BLaER1 (cell line): ENCODE results near the gene METRN.
A peak's percentile ranks its signal among the peaks of the same experiment; 100 is the strongest.

Experiments
- H3K27ac ChIP-seq: shearing (Covaris generic); formaldehyde crosslinking; 2 replicates; pipeline ENCODE4 v1.8.1; 2022
- H3K27me3 ChIP-seq: shearing (Covaris generic); formaldehyde crosslinking; 2 replicates; pipeline ENCODE4 v1.8.1; 2022
- H3K36me3 ChIP-seq: shearing (Covaris generic); formaldehyde crosslinking; 2 replicates; pipeline ENCODE4 v1.8.1; 2022
- H3K4me1 ChIP-seq: shearing (Covaris generic); formaldehyde crosslinking; 2 replicates; pipeline ENCODE4 v1.8.1; 2022
- H3K4me2 ChIP-seq: shearing (Covaris generic); formaldehyde crosslinking; 2 replicates; pipeline ENCODE4 v1.8.1; 2022
- H3K4me3 ChIP-seq: shearing (Covaris generic); formaldehyde crosslinking; 2 replicates; pipeline ENCODE4 v1.8.1; 2022
- H3K9ac ChIP-seq: shearing (Covaris generic); formaldehyde crosslinking; 2 replicates; pipeline ENCODE4 v1.8.1; 2022
- H3K9me3 ChIP-seq: shearing (Covaris generic); formaldehyde crosslinking; 2 replicates; pipeline ENCODE4 v1.8.1; 2022
- H4K20me1 ChIP-seq: shearing (Covaris generic); formaldehyde crosslinking; 2 replicates; pipeline ENCODE4 v1.8.1; 2022
- Cebpa-rat ChIP-seq: shearing (Covaris generic); IDR thresholded peaks from 2 replicates; pipeline ENCODE4 v1.8.1; 2022

The METRN gene

GRCh38 chr16:722835-723633 lies 8.1 kb downstream of the METRN start:
- H3K27me3 ChIP-seq, result no peaks in the 10 kb centered on the region
- TF ChIP-seq Cebpa-rat, result no peak
- peak overlapping the region; percentile 48; the same call in 1 of the 2 replicates for H3K9ac ChIP-seq
- peaks cover 84% of the 10 kb centered on the region for H3K4me1 ChIP-seq
- H3K4me3 ChIP-seq, result peak overlapping the region; percentile 31; the same call in 1 of the 2 replicates
- peak overlapping the region; percentile 100 for H3K4me2 ChIP-seq
- no peaks in the 10 kb centered on the region for H3K36me3 ChIP-seq
- H3K9me3 ChIP-seq, result no peaks in the 10 kb centered on the region
- H4K20me1 ChIP-seq, result peaks cover 66% of the 10 kb centered on the region
- peak overlapping the region; percentile 52 for H3K27ac ChIP-seq

GRCh38 chr16:723695-724094 lies 8.8 kb downstream of the METRN start:
- peak overlapping the region; percentile 52; the same call in 1 of the 2 replicates for H3K27ac ChIP-seq
- H3K4me1 ChIP-seq, result peaks cover 81% of the 10 kb centered on the region
- H3K4me3 ChIP-seq, result peak overlapping the region; percentile 31; the same call in 1 of the 2 replicates
- H3K36me3 ChIP-seq, result no peaks in the 10 kb centered on the region
- H3K9me3 ChIP-seq, result no peaks in the 10 kb centered on the region
- no peaks in the 10 kb centered on the region for H3K27me3 ChIP-seq
- peak overlapping the region; percentile 100 for H3K4me2 ChIP-seq
- peak overlapping the region; percentile 48; the same call in 1 of the 2 replicates for H3K9ac ChIP-seq
- H4K20me1 ChIP-seq, result peaks cover 61% of the 10 kb centered on the region
- TF ChIP-seq Cebpa-rat, result no peak

GRCh38 chr16:724188-725040 lies 9.5 kb downstream of the METRN start:
- H4K20me1 ChIP-seq, result peaks cover 59% of the 10 kb centered on the region
- no peak for TF ChIP-seq Cebpa-rat
- peak overlapping the region; percentile 55; the same call in 1 of the 2 replicates for H3K9ac ChIP-seq
- no peaks in the 10 kb centered on the region for H3K9me3 ChIP-seq
- peak overlapping the region; percentile 100 for H3K4me2 ChIP-seq
- peaks cover 4% of the 10 kb centered on the region for H3K36me3 ChIP-seq
- peak overlapping the region; percentile 31; the same call in 1 of the 2 replicates for H3K4me3 ChIP-seq
- H3K4me1 ChIP-seq, result peaks cover 80% of the 10 kb centered on the region
- H3K27ac ChIP-seq, result peak overlapping the region; percentile 52
- H3K27me3 ChIP-seq, result no peaks in the 10 kb centered on the region

- Histone ChIP-seq H3K4me2 (peak overlapping the region; percentile 100), H3K36me3 (peaks cover 10% of the 10 kb centered on the region), H4K20me1 (peaks cover 64% of the 10 kb centered on the region), H3K27ac (peak overlapping the region; percentile 52), H3K9me3 (no peaks in the 10 kb centered on the region), H3K9ac (peak overlapping the region; percentile 55; the same call in 1 of the 2 replicates), H3K4me1 (peaks cover 75% of the 10 kb centered on the region), H3K4me3 (no peak overlapping the region), H3K27me3 (no peaks in the 10 kb centered on the region)
- no peak for TF ChIP-seq Cebpa-rat
Measured at GRCh38 chr16:725041-725376, 10.1 kb downstream of the METRN start.

- H3K4me2 ChIP-seq, result peak overlapping the region; percentile 100
- no peak overlapping the region for H3K27ac ChIP-seq
- no peak for TF ChIP-seq Cebpa-rat
- 0 out of 2 replicates have a peak overlapping the region, but pooled peaks have one; percentile 2 for H3K4me3 ChIP-seq
- H3K9me3 ChIP-seq, result no peaks in the 10 kb centered on the region
- peaks cover 72% of the 10 kb centered on the region for H3K4me1 ChIP-seq
- H4K20me1 ChIP-seq, result peaks cover 70% of the 10 kb centered on the region
- H3K9ac ChIP-seq, result no peak overlapping the region
- no peaks in the 10 kb centered on the region for H3K27me3 ChIP-seq
- H3K36me3 ChIP-seq, result peaks cover 16% of the 10 kb centered on the region
Measured at GRCh38 chr16:725463-726187, 10.7 kb downstream of the METRN start.

GRCh38 chr16:726188-726437 lies 11.2 kb downstream of the METRN start:
- Histone ChIP-seq H3K27ac (no peak overlapping the region), H3K9me3 (no peaks in the 10 kb centered on the region), H3K36me3 (peaks cover 21% of the 10 kb centered on the region), H3K9ac (no peak overlapping the region), H3K4me2 (peak overlapping the region; percentile 100), H3K27me3 (no peaks in the 10 kb centered on the region), H3K4me3 (peak overlapping the region; percentile 80; the same call in 1 of the 2 replicates), H4K20me1 (peaks cover 75% of the 10 kb centered on the region), H3K4me1 (peaks cover 74% of the 10 kb centered on the region)
- TF ChIP-seq Cebpa-rat, result no peak

- Histone ChIP-seq H3K9ac (peak within 1 kb of the TSS; percentile 83), H3K27me3 (no peaks in the 10 kb centered on the region), H3K9me3 (no peaks in the 10 kb centered on the region), H4K20me1 (peaks cover 78% of the 10 kb centered on the region), H3K4me1 (peaks cover 76% of the 10 kb centered on the region), H3K4me3 (peak within 1 kb of the TSS; percentile 80), H3K36me3 (peaks cover 27% of the 10 kb centered on the region), H3K27ac (peak within 1 kb of the TSS; percentile 89), H3K4me2 (peak within 1 kb of the TSS; percentile 100)
- TF ChIP-seq Cebpa-rat, result no peak
Measured at GRCh38 chr16:726438-727290, 11.7 kb downstream of the METRN start, which contains the start of the genes CCDC78 and HAGHL. Gene CCDC78 (minus strand): TSS chr16:726443. CDS start chr16:726367, 76 bp downstream. Gene HAGHL (plus strand): TSS chr16:727106. CDS start chr16:727510, 404 bp downstream.

DNA sequence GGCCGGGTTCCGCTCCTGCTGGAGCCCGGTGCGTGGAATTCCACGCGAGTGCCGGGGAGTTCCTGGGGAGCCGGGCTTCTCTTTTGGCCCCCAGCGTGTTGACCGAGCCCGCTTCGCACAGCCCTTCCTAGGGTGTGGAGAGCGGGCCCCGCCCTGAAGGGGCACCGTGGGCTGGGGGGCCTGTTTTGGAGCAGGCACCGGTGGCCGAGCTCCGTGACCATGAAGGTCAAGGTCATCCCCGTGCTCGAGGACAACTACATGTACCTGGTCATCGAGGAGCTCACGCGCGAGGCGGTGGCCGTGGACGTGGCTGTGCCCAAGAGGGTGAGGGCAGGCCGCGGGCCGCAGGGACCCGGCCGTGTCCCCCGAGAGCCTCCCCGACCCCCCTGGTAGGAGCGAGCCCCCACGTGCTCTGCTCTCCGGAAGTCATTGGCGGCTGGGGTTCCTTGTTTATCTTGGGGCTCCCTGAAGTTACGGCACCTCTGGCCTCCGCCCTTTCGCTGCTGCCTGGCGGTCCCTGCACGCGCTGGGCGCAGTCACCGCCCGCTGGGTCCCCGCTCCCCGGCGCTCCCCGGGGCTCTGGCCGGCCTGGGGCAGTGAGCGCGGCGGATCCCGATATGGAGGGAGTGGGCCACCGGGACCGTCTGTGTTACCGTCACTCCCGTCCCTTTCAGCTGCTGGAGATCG lies 12.5 kb downstream of the METRN start:
- no peaks in the 10 kb centered on the region for H3K27me3 ChIP-seq
- H3K36me3 ChIP-seq, result peaks cover 34% of the 10 kb centered on the region
- peak overlapping the region; percentile 83 for H3K9ac ChIP-seq
- peaks cover 76% of the 10 kb centered on the region for H3K4me1 ChIP-seq
- H3K4me3 ChIP-seq, result peak overlapping the region; percentile 80
- no peak for TF ChIP-seq Cebpa-rat
- no peaks in the 10 kb centered on the region for H3K9me3 ChIP-seq
- H4K20me1 ChIP-seq, result peaks cover 78% of the 10 kb centered on the region
- peak overlapping the region; percentile 100 for H3K4me2 ChIP-seq
- H3K27ac ChIP-seq, result peak overlapping the region; percentile 89
